ENCODE data around the gene ENTR1.
"Not testable (repeated sequence)": the region's sequence is repeated elsewhere in the genome, so short reads cannot be mapped to it uniquely, and the experiment has no call there.

The ENTR1 gene

DNA sequence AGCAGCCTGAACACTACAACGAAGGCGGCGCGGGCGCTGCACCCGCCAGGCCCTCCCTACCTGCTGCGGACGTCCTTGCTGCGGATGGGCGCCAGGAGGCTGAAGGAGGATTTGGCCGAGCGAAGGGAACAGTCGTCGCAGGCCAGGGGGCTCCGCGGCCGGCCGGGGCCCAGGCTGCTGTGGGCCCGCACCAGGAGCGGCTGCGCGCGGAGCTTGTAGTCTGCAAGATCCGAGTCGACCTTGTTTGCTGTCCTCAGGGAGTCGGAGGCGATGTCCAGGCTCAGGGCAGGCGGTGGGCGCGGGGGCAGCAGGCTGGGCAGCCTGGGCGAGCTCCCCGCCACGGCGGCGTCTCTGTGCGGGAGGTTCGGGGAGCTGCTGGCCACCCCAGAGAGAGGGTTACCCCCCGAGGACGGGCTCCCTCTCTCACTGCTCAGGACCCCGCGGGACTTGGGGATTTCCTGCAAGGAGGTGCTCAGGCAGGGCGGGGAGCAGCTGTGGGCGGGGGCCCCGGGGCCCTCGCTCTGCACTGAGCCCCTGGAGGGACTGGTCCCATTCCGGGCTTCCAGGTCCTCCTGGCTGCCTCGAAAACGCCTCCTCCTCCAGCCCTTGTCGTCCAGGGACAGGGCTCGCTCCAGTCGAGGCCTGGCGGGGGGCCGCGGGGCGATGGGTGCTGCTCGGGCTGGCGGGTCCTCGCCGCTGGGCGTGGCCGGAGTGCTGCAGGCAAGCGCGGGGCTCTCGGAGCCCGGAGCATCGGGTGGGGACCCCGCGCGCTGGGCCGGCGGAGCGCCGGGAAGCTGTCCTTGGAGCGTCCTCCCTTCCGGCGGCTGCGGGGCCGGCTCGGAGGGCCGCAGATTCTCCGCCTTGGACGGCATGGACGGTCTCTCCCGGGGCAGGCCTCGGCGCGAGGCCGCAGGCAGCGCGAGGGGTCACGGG, 28.4 kb upstream of the ENTR1 start:
- no peak for DNase-seq

DNA sequence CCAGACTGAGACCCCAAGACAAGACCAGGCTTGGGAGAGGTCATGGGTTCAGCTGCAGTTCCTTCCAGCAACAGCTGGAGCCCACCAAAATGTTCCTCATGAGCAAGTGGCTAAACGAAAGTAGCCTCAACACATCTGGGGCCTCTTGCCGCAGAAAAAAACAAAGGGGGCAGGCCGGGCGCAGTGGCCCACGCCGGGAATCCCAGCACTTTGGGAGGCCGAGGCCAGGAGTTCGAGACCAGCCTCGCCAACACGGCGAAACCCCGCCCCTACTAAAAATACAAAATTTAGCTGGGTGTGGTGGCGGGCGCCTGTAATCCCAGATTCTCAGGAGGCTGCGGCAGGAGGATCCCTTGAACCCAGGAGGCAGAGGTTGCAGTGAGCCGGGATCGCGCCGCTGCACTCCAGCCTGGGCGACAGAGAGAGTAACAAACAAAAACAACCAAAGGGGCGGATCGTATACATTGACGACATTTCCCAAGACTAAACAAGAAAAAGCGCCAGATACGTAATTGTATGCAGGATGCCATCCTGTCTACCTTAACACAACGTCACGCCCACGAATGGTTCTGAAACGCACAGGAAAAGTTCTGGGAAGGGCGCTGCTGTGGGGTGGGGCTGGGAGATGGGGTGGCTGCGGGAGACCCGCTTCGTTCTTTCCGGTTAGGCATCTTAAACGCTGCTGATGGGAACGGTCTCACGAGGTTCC, 27.6 kb upstream of the ENTR1 start:
- DNase-seq, result no peak

DNA sequence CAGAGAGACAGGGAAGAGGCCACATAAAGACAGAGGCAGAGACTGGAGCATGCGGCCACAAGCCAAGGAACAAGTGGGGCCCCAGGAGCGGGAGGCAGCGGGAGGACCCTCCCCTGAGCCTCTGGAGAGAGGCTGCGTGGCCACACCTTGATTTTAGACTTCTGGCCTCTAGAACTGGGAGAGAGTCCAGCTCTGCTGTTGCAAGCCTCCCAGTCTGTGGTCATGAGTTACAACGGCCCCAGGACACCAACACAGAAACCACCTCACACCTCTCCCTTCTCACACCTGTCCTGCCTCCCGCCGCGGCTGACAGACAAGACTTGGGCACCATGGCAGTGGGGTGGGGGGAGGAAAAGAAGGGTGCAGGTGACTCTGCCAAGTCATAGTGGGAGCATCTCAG, 27.0 kb upstream of the ENTR1 start:
- no peak for DNase-seq

DNA sequence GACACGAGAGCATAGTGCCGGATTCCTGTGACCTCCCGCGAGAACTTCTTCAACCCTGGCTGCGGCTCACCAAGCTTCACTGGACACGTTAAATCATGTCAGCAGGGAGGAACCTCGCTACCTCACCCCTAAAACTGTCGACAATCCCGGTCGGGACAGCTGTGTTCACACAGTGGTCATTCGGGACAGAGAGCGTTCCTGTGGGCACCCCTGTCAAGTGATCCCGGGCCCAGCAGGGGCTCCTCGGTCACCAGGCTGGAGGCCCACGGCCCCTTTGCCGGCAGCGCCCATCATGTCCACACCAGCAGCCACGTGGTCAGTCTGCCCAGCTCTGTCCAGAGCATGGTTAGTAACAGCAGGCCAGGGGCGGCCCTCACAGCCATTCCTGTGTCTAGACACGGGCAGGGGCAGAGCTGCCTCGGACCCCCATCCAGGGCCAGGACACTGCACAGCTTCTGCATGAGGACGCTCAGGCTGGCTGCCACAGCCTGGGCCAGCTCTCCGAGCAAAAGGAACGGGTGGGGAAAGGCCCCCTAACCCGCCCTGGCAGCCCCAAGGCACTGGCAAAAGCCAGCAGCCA, 25.7 kb upstream of the ENTR1 start:
- DNase-seq, result no peak

DNA sequence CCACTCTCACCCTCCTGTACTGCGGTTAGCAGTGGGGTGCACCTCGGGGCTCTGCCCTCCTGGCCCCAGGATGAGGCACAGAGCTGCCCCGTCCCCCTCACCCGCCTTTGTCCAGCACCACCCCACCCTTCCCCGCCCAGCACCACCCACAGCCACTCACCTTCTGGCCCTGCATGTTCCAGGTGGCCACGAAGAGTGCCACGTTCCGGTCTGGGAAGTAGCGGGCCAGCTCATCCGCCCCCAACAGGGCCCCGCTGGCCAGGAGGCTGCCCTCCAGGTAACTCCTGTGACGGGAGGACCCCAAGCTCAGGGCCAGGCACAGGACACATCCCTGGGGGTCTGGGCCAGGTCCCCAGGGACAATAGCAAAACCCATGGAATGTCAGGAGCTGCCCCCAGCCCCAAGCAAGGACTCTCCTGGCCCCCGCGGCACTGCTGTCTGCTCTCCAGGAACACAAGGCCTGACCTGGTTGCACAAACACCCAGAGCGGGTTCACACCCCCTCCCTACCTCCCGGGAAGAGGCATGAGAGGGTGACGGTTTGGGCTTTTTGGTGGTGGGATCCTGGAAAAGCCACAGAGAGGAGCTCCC, 24.3 kb upstream of the ENTR1 start:
- DNase-seq, result no peak

DNA sequence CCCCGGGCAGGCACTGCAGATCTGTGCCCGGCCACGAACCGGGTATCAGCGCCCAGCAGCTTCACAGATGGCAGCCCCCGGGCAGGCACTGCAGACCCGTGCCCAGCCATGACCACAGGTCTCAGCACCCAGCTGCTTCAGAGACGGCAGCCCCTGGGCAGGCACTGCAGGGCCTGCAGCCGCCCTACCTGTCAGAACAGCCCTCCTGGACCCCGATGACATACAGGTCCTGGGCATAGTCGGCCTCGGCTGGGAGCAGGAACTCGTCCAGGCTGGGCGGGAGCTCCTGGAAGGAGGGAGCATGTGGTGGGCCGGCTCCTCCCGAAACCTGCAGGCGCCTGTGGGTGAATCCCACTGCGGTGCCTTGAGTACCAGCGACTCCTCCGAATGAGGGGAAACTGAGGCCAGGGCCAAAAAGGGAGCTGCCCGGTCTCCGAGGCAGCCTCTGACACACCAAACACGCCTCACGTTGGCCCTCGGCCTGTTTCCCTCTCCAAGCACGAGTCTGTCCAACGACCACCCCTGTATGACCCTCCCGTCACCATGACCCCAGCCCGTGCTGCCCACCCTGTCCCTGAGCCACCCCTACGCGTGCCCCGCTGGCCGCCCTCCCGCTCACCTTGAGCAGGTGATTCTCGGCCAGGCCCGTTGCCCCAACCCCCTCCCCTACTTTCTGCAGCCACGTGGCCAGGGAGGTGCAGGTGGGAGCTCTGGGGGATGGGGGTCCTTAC, 23.6 kb upstream of the ENTR1 start:
- no peak for DNase-seq

DNA sequence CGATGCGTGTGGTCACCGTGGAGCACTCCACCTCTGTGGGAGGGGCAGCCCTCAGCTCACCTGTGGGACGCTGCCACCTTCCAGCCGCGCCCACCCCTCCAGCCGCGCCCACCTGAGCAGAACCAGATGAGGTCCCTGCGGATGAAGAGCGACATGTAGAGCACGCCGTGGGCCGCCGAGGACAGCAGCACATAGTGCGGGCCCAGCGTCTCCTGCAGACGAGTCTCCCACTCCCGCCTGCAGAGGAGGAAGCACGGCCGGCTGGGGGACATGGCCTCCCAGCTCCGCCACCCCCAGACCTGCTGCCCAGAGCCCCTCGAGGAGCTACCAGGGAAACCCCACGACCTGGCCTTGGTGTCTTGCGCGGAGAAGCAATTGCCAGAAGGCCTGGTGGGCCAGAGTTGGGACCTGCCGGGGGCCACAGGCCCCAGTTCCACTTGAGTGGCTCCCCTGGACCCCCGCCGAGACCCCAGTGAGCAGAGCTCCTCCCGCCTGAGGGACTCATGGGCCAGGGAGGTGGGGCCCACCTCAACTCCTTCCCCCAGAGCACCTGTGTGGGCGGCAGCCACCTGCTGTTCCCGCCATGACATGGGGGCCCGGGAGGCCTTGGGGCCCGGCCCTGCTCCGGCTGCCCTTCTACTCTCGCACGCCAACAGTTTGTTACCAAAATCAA, 22.8 kb upstream of the ENTR1 start:
- DNase-seq, result no peak

DNA sequence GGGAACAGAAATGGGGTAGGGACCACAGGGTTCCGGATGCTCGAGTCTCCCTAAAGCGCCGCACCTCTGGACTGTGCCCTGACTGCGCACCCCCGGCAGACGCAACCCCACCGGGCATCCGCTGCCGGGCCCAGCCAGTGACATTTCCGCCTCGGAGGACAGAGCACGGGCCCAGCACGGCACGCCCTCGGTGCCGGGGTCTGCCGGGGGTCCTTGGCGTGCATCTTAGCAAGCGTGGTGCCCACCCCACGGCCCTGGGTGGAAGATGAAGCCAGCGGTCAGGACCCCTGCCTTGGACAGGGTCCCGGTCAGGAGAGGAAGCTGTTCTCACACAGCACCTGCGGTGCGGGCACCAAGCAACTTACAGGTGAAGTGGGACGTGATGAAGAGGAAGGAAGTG, 22.2 kb upstream of the ENTR1 start:
- DNase-seq, result no peak

DNA sequence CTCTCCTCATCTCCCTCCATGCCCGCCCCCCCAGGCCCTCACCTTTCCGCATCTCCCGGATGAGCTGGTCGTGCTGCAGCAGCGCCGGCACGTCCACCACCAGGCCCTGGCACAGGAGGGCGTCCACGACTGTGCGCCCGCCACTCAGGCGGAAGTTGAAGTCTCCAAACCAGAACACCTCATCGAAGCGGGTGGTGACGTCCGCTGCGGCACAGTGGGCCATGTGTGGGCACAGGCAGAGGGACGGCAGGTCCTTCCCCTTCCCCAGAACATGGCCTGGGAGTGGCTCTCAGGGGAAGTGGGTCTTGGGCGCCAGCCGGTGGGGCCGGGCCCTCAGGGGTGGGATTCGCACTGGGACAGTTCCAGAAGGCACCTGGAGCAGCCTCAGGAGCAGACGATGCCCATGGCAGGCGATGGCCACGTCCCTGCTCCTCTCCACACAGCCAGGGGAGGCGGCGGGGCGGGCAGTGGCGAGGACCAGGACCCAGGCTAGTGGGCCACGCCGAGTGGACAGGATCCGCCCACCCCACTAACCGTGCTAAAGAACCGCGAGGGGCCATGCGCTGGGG, 21.5 kb upstream of the ENTR1 start:
- DNase-seq, result no peak

DNA sequence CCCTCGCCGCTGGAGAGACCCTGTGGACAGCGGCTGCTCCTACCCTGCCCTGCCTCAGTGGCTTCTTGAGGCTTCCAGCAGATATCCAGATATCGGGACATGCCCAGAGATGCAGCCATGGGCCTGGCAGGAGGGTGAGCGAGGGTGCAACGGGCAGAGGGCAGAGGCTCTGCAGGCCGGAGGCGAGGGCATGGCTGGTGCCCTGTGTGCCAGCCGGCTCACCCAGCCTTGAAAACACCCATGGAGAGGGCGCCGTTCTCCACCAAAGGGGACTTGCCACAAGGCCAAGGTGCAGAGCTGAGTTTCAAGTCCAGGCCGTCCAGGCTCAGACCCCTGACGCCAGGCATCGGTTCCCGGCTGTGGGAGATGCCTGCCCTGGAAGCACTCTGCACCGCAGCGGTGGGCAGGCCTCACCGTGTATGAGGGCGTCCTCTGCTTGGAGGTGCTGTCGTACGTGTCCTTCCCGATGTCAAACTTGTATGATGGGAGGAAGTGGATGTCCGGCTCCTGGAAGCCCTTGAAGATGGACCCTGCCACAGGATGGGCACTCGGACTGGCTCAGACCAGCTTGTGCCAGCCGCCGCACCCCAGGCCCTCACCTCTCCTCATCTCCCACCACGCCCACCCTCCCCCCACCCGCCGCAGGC, 20.3 kb upstream of the ENTR1 start:
- no peak for DNase-seq

DNA sequence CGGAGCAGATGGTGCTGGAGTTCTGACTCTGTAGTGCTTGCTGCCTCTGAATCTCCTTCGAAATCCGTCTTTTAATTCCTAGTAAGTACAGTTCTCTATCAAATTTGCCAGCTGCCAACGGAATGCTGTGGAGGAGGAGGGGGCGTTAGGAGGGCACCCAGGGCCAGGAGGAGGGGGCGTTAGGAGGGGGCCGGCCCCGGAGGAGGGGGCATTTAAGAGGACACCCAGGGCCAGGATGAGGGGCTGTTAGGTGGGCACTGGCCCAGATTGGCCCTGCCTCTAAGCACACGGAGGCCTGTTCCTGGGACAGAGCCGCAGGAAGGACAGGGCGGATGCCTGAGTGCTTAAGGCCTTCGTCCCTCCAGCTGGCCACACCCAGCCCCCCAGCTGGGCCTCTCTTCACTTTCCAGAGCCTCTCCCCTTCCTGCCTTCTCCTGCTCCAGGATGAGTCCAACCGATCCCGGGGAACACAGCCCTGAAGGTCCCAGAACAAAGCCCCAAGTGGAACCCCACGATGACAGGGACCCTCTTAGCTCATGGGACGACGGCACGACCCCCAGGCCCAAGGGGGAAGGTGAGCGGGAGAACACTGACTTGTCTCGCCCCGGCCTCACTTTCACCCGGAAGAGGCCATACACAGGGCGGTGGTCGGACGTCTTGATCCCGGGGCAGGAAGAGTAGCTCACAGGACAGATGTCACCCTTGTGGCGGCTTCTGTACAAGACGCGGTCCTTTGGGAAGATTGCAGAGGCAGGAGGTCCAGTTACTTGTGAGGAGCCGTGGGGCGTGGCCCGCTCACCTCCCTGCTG, 19.5 kb upstream of the ENTR1 start:
- DNase-seq, result no peak

DNA sequence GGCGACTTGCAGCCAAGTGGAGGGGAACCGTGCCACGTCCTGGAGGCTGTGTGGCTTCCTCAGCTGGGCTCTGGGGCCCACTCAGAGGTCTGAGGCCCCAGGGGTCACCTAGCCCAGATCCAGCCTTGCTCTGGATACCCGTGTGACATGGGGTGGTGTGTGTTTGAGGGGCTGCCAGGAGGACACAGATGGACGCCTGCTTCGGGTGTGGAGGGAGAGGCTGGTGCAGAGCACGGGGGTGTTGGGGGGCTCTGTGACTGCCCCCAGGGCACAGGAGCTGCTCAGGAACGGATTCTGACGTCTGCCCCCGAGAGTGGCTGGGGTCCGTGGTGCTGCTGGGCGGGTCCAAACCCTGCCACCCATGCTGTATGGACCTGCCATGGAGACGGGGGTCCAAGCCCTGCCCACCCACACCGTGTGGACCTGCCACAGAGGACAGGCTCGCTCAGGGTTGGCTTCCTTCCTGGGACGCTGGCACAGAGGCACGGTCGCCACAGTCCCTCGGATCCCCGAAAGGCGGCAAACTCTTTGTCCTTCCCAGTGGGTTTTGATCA, 18.7 kb upstream of the ENTR1 start:
- no peak for DNase-seq

DNA sequence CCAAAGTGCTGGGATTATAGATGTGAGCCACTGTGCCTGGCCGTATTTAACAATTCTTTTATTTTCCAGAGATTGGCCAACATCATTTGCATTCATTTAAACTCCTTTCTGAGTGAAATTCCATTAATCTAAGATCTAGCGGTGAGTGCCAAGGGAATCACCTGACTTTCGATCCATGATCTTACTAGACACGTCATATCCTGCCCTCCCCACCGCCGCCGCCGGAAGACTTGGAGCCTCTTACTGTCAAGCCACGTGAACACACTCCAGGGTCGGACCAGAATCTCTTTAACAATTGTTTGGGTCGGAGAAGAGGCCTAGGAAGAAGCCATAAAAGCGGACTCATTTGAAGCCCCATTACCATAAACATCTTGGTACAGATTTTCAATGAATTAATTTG, 16.4 kb upstream of the ENTR1 start:
- no peak for DNase-seq

DNA sequence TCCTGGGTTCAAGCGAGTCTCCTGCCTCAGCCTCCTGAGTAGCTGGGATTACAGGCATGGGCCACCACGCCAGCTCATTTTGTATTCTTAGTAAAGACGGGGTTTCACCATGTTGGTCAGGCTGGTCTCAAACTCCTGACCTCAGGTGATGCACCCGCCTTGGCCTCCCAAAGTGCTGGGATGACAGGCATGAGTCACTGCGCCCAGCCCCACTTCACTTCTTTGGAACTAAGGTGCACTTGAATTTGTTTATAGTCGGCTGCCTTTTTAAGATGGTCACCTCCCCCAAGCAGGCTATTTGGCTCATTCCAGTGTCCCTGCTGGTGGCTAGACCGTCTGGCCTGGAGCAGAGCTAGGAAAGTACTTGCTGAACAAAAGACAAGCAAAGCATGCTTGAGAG, 15.0 kb upstream of the ENTR1 start:
- DNase-seq, result not testable (repeated sequence)

DNA sequence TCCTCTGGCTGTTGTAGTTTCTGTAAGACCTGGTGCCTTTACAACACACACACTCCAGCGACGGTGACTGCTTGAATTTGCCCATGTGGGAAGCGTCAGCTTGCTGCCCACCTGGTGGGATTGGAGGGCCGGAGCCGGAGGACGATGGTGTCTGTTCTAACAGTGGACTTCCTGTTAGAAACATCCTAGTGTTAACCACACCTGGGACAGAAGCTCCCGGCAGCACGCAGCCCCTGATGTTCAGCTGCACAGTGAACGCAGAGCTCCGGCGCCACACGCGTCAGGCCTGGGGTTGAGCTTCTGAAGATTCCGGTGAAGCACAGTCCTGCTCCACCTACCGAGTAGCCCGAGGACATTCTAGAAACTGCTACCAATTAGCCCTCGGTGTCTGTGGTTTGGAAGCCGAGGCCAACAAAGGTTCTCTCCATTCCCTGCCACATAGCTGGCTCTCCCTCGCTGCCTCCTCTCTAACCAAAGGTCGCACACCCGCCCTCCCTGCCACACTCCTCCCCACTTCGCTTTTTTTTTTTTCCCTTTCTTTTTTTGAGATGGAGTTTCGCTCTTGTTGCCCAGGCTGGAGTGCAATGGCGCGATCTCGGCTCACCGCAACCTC, 14.4 kb upstream of the ENTR1 start:
- no peak for DNase-seq

DNA sequence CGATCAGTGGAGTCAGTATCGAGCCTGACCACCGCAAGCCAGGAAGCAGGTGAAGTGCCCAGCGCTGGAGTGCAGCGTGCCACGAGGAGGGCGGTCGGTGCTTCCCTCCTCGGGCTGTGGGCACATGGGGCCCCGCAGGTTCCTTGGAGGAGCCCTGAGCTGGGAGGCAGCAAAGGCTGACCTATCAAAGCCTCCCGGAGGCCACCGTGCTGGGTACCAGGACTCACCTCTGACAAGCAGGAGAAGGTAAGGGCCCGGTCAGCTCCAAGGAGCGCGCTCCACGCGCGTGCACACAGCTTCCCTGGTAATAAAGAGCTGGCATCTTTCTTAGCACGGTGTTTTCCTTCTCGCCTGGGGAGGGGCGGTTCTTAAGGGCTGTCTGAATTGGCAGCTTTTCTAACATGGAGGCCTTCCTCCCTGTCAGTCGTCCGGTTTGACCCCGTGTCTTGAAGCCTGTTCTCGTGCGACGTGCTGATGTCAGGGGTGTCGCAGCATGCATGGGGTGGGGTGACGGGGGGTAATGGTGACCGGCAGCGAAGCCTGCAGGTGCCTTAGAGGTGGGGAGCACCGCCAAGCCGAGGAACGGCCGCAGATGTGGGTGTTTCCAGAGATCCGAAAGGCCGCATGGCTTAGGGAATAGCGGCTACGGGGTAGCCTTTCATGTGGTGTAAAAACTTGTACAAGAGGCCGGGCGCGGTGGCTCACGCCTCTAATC, 13.2 kb upstream of the ENTR1 start:
- no peak for DNase-seq

DNA sequence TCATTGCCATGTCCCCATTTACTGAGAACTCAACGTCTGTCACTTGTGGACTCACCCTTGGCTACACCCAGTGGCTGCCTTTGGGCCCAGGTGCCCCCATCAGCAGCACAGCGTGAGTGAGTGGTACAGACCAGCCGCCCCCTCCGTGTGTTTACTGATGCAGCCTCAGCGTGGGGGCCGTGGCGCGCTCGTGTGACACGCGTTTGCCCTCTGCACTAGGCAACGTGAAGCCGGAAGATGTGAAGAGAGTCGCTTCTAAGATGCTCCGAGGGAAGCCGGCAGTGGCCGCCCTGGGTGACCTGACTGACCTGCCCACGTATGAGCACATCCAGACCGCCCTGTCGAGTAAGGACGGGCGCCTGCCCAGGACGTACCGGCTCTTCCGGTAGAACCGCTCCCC, 12.5 kb upstream of the ENTR1 start:
- DNase-seq, result no peak

DNA sequence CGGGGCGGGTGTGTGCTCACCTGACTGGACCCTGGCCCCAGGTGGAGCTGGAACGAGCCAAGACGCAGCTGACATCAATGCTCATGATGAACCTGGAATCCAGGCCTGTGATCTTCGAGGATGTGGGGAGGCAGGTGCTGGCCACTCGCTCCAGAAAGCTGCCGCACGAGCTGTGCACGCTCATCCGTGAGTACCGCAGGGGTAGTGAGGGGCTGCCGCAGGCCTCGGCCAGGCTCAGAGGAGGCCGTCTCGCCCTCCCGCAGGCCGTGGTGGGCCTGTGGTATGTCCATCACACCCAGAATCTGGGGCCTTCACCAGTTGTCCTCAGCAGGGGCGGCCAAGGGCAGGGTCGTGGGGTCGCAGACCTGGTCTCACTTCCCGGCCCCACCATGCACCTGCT, 11.4 kb upstream of the ENTR1 start:
- DNase-seq, result no peak

DNA sequence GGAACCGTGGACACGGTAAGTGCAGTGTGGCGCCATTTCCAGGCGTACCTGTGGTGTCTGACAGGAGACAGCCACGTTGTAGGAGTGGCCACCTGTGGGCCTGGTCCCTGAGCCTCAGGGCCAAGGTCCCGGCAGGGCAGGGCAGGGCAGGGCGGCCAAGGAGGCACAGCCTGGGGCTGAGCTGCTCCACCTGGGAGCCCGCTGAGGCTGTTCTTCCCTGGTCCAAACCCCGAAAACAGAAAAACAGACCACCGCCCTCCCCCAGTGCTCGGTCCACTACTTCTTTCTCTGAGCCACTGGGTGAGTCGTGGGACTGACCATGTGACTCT, 8.6 kb upstream of the ENTR1 start:
- no peak for DNase-seq

Measured in SIG-M5 (cell line).